ENCODE results near the gene ZNF384.

ZNF384 gene

DNA sequence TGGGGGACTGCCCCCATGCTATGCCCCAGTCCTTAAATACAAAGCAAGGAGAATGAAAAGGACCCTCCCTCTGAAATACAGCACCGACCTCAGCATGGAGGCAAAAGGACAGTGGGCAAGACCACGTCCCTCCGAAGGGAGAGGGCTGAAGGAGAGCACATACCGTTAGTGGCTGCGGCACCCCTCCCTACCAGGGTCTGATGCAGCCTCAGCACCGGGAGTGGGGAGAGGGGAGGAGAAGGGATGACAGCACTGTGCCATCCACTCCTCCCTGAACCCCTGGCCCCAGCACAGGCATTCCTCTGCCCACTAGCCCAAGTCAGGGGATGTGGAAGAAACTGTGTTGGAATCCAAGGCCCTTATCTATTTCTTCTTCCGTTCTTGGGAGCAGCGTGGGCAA is 38.3 kb downstream of the ZNF384 start:
- no peak for DNase-seq

DNA sequence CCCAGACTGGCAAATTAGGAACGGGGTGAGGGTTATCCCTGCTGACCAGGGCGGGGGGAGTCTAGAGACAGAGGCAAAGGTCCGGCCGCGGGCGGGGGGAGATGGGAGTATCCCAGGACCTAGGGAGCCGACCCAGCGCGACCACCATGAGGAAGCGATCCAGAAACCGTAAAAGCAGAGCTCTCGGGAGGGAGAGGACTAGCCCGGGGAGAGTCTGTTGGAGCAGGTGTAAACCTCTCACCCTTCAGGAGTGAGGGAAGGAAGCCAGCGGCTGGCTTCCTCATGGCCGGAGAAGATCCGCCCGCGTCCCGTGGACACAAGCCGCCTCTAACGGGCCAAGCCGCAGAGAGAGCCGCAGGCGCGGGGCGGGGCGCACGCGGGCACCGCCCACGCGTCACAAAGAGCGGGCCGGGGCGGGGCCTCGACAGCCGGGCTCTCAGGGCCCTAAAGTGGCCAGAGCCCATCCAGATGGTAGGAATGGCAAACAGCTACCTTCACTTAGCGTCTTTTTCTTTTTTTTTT is 42.0 kb downstream of the ZNF384 start, which contains the start of gene ACRBP:
ACRBP (minus strand) TSS at position 350 of the 522 bp plus-strand sequence; CDS start at position 284, 66 bp downstream.
- no peak for DNase-seq

DNA sequence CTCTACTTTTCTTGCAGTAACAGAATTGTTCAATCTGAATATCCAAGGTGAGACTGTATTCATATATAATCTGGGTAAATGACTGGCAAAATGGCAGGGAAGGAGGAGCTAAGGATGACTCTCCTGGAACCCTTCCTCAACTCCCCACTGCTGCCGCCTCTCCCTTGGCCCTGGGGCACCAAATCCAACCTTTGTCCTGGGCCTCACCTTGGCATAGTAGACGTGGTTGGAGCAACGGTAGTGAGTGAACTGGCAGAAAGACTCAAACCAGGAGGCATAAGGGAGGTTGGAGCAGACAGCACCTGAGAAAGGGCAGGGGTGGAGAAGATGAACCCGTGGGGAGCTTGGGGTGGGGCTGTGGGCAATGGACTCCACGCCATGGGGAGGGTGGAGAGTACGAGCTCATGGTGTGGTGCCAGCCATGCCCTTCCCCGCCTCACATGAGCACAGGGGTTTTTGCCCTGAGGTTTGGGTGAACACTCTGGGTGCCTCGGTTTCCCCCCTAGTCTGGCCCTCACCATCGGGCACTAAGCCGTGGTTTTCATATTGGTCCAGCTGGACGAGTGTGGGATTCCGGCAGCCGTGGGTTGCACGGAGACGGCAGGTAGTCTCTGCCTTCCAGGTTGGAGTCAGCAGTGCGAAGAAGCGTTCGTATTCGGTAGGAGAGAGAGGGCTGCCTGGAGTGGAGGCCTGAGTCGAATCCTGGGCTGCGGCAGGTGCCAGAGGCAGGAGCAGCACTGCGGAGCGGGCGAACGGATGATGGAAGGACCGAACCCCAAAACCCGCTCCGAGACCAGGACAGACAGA is 42.7 kb downstream of the ZNF384 start:
- DNase-seq = no peak

DNA sequence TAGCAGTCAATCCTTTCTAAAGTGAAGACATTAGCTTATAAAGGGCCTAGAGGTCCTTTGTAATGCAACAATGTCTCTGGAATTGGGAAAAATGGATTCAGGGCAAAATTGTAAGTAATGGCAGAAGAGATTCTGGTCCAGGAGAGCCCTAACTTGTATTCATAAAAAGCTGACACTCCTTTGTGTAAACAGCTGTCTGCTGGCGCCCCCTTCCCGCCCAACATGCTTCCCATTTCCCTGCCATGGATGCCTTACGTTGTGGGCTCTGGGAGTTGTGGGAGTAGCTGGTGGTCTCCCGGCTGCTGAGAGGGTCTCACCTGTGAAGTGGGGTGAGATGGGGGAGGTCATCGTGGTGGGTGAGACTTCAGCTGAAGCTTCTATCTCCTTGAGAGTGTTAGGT is 44.3 kb downstream of the ZNF384 start:
- no peak for DNase-seq

DNA sequence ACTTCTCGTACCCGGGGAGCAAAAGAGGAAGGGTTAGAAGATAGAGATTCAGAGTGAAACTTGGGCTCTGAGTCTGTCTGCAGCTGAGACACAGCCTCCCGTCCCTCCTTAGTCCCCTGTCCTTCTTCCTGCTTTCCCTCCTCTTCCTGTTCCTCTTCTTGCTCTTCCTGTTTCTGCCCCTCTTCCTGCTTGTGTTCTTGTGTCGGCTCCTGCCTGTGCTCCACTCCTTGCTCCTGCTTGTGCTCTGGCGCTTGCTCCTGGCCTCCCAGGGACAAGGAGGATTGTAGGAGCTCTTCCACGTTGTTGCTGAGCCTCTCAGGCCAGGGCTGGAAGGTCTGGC is 44.9 kb downstream of the ZNF384 start:
- no peak for DNase-seq

DNA sequence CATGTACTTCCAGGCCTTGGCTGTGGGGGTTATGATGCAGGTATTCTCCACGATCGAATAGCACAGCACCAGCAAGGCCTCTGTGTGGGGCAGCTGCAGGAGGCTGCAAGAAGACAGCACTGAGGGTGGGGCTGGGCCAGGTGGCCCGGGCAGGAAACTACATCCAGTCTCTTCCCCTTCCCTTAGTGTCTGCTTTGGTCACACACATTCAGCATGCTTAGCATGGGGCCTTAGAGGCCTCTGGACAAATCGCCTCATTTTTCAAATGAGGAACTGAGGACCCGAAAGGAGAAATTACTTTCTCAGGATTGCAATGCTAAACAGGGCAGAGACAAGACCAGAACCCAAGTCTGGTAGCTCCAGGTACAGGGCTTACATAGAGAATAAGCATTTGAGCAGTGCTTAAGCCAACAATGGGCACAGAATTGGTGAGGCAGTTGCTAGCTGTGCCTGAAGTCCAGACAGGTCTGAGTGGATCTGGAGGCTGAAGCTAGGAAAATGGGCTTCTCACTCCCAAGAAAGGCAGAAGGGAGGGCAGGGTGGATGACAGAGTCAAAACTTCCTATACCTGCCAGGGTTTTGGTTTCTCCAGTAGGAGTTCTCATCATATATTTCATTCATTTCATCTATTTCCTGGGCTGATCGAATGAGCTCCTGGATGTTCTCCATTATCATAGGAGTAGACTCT is 45.5 kb downstream of the ZNF384 start:
- no peak for DNase-seq

DNA sequence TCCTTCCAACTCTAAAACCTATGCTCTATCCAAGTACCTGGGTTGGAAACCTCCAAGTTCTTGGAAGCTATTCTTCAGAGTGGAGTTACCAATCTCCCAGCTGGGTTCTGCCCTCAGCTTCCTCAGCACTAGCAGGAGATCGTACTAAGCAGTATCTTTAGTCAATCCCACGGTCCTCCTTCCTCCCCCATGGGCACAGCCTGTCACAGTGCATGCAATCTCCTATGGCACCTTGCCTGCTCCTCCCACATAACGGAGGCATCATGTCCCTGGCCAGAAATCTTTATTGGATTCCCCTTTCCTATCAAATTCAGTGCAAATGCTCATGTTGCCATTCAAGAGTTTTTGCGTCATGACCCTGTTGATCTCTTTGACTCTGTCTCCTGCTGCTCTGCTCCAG is 48.0 kb downstream of the ZNF384 start:
- DNase-seq = no peak

DNA sequence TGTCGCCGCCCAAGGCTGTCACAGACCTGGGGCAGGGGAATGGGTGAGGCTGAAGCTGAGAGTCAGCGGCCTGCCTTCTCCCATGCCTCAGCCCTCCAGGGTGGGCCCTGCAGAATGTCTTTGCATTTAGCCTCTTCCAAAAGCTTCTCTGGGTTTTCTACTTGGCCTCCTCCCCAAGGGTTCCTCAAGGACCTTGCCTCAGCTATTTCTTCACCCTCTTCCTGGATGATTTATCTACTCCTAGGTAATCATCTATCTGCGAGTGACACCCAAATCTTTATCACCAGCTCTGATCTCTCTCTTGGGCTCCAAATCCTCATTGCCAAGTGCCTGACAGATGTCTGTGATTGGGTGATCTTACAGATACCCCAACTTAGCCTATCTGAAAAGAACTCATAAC is 48.7 kb downstream of the ZNF384 start:
- no peak for DNase-seq

DNA sequence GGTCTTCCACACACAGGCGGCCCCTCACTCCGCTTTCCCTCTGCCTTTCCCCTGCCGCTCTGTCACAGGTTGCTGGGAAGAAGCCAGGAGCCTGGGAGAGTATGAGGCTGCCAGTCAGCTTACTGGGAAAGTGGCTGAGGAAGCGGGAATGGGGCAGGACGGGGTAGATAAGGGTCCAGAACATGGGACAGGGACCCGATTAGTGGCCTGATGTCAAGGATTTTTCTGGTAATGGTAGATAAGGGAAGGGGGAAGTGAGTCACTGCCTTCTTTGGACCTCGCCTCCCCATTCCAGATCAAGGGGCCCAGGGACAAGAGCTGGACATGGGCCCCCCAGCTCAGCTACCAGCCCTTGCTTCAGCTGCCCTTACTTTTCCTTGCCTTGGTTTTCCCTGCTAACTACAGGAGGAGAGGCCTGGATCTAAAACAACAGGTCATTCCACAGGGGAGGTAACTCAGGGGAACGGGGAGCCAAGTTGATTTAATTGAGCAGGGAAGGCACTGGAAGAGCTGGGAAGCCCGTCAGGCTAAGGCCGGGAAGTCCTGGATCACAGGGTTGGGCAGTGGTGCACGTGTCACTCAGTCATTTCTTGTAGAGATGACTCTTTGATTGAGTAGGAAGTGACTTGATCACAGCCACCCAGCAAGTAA is 49.9 kb downstream of the ZNF384 start:
- no peak for DNase-seq

DNA sequence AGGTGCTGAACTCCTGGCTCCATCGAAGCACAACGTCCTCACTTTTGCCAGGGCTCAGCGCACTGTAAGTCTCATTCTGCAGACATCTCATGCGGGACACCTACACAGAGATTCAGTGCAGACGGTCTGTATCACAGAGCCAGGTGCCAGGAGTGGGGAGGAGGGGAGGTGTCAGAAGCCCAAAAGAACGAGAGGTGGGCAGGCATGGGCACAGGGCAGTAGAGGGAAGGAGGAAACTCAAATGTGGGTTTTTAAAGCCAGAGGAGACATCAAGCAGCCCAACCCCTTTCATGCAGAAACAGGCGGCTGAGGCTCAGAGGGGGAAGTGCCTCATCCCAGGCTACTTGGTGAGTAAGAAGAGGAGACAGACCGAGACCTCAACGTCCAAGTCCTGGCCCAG is 50.9 kb downstream of the ZNF384 start:
- DNase-seq = no peak

DNA sequence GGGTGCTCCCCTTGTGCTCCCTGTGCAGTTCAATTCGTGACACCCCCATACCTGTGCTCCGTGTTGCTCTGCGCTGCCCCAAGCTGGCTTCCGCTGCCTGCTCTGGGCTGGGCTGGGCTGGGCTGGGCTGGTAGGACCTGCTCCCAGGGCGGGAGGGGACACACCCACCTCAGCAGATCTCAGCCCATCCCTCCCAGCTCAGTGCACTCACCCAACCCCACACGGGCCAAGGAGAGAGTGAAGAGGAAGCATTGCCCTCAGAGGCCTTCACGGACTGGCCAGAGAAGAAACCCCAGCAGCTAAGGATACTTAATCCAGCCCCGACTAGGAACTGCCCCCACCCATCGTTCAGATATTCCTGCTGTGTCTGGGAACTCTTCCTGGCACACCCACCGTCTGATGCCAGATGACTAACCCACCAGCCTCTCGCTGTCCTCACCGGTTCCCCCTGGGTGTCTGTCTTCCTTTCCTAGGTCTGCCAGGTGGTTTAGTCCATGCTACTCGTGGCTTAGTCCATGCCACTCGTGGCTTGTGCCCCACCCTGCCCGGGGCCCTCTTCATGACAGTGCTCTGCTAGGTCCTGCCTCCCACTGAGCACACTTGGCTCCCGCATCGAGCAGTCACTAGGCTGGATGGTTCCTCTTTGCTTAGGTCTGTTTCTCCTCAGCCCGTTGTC is 53.2 kb downstream of the ZNF384 start, which contains the start of gene LPAR5:
LPAR5 (minus strand) TSS at position 104 of the 676 bp plus-strand sequence. CDS start 14,711 bp downstream, outside the sequence.
- no peak for DNase-seq

DNA sequence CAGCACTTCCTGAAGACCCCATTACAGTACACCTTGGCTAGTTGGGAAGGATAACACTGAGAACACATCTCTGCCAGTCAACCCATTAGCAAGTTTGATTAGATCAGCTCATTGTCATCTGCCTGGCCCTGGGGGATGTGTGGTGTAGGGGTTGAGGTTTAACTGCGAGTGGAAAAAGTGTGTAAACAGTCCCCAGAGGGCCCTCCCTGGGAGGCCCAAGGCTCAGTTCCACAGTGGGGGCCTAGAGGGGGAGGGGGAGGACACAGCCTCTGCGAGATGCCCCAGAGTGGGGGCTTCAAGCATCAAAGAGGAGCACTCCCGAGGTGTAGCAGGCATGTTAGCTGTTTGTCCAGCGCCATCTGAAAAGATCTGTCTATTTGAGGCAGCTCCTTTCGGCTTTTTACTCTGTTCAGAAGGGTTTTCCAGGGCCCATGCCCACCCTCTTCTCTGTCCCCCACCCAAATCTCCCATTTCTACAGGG is 53.8 kb downstream of the ZNF384 start:
- no peak for DNase-seq

DNA sequence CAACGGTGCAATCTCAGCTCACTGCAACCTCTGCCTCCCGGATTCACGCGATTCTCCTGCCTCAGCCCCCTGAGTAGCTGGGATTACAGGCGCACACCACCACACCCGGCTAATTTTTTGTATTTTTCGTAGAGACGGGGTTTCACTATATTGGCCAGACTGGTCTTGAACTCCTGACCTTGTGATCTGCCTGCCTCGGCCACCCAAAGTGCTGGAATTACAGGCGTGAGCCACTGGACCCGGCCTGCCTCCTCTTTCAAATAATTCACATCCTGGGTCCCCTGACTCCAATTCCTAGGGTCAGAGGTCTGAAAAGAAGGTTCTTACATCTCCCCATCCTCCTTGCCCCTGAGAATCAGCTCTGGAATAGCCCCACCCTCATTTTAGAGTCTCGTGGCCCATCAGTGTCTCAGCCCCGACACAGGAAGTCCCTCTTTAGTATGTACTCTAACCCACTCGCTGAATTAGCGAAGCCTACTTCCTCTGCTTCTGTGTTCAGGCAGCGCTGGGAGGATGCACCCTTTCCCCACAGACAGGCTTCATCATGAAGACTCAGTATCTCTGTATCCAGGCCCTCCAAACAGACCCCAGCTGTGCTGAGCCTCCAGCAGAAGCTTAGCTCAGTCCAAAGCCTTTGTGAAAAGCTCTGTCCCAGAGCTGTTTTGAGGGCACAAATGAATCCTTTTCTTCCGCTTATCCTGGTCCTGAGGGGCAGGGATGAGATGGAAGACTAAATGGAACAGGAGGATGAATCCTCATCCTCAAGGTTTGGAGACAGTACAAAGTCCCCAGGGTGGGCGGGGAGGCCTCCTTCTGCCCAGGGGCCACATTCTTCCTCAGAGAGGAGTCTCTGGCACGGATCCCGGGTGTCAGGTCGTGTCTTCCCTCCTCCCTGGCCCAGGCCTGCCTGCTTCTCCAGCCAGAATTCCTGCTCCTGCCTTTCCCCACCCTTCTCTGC is 56.9 kb downstream of the ZNF384 start:
- DNase-seq = no peak

DNA sequence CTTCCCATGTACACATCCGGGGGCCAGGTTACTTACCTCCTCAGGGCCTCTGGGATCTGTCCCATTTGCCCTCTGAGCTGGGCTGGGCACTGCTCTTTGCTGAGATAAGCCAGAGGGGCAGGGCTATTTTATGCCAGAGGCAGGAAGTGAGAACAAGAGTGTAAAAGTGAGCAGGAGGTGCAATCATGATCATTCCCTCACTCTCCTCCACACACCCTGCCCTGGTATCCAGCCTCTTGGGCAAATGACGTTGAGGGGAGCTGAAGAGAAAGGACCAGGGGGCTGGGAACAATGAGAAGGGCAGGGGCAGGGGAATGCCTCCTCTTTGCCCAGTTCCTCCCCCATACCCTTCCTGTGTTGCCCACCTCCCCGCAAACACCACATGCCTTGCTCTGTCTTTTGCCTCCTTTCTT is 57.6 kb downstream of the ZNF384 start:
- DNase-seq = no peak

DNA sequence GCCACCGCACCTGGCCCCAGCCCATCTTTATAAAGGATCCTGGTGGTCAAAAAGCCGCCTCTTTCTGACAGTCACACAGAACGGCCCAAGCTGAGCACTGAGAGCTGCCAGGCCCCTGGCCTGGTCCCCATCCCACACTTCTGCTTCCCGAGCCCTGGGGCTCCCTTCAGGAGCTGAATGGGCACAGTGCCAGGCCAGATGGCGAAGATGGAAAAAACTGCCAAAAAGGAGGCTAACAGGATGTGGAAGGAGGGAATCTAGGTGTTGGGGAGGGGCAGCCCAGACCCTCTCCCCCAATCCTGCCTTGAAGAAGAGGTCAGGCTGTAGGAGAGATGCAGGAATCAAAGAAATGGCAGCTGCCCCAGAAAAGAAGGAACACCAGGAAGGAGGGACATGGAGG is 58.4 kb downstream of the ZNF384 start:
- no peak for DNase-seq

DNA sequence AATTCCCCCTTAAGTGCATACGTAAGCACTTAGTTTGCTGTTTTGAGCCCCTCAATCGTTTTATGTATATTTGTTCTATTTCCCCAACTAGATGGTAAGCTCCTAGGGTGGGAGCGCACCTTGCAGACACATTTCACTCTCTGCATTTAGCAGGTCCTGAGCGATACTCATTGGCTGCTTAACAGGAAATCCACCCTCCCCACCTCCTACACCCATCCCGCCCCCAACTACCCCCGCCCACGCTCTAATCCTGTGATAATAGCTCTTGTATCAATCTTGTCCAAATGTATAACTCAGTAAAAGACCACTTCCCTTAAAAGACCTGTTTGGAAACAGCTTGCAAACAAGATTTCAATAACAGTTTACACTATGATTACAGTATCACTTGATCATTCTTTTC is 61.6 kb downstream of the ZNF384 start:
- DNase-seq = no peak

DNA sequence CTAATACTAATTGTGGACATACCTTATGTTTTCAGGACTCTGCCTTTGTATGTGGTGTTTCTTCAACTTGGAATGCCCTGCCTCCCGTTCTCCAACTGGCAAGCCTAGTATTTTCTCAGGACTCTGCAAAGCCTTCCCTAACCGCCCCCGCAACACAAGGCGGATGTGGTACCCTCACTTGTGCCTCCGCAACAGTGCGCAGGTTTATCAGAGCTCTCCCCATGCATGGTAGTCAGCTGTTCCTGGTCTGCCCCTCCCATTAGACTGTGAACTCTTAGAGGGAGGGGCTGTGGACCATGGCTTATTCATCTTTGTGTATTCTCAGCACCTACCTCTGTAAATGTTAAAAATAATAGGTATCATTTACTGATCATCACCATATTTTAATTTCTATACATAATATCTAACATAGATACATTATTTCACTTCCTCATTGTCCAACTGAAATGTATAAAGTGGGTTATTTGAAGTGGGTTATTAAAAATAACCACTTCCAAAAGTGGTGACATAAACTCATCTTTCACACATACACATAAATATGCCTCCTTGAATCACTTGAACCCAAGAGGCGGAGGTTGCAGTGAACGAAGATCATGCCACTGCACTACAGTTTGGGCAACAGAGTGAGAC is 62.4 kb downstream of the ZNF384 start:
- no peak for DNase-seq

DNA sequence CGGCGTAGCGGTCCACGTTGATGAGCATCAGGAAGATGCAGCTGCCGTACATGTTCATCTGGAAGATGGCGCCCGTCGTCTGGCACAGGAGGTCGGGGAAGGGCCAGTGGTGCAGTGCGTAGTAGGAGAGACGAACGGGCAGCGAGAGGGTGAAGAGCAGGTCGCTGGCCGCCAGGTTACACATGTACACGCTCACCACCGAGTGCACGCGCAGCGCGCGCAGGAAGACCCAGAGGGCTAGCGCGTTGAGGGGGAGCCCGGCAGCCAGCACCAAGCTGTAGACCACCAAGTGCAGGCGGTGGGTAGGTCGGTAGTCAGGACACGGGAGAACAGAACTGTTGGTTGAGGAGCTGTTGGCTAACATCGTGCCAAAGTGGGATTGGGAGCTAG is 68.3 kb downstream of the ZNF384 start:
- no peak for DNase-seq

DNA sequence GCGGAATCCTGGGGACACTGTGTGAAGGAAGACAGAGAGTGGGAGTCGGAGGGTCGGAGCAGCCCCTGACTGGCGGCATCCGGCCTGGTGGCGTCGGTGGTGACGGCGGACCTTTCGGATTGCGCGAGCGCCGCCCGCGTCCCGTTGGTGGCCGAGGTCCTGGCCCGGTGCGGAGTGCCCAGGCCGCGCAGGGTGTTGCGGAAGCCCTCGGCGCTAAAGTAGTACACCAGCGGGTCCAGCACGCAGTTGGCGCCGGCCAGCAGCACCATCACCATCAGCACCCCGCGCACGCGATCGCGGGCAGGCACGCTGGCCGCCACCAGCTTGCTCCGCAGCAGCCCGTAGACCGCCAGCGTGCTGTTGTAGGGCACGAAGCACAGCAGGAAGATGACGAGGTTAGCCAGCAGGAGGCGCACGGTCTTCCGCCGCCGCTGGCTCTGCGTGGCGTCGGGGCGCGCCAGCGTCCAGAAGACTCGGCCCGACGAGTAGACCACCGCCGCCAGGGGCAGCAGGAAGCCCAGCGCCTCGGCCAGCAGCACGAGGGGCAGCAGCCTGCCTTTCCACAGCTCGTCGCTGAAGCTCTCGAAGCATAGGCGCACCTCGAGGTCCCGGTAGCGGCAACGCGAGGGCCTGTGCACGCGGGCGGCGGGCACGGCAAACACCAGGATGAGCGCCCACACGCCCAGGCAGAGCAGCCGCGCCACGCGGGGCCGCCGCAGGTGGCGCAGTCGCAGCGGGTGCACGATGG is 68.9 kb downstream of the ZNF384 start:
- no peak for DNase-seq

DNA sequence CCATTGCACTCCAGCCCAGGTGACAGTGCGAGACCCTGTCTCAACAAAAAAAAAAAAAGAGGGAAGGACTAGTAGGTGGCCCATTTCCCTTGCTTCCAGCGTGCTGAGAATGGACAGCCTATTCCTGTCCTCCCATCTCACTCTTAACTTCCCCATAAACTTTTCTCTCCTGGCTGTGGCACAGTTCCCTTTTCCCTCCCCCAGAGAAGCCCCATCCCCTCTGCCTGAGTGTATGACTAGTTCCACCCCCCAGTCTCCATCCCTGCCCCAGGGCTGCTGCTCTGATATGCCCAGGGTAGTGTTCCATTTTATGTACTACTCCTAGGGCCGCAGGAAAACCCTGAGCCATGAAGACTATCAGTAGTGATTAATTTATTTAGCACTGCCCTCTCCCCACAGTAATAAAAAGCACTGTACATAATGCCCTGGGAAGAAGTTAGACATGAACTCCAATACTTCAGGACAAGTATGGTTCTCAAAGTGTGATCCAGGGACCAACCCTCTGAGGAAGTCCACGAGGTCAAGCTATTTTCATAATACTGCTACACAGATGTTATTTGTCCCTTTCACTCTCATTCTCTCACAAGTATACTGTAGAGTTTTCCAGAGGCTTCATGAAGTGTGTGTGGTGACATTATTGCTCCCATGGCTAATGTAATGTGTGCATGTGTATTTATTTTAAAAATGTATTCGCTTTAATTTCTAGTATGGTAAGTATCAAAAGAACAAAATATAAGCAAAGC is 70.5 kb downstream of the ZNF384 start:
- DNase-seq = no peak
